GM10847 (cell line): ENCODE results near the gene DGCR2.

Source experiments
- POLR2A ChIP-seq: IDR thresholded peaks from 2 replicates; pipeline ENCODE4 v1.6.1; 2011; ENCODE audit not compliant: insufficient read length; ENCODE audit errors: extremely low read depth

Gene DGCR2

DNA sequence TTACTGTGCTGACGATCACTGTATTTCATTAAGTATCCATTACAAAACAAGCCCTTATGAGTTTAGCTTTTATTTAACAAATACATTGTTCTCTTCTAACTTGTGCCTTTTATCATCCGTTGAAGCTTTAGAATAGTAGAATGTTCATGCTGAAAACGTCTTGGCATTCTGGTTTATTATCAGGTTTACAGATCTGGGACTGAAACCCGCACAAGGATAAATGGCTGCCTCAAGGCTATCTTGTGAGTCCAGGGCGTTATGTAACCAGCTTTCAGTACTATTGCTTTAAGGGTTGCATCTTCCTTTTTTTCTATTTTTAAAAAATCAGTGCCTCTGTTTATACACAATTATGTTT is 119.6 kb downstream of the DGCR2 start:
- no peak for TF ChIP-seq POLR2A

DNA sequence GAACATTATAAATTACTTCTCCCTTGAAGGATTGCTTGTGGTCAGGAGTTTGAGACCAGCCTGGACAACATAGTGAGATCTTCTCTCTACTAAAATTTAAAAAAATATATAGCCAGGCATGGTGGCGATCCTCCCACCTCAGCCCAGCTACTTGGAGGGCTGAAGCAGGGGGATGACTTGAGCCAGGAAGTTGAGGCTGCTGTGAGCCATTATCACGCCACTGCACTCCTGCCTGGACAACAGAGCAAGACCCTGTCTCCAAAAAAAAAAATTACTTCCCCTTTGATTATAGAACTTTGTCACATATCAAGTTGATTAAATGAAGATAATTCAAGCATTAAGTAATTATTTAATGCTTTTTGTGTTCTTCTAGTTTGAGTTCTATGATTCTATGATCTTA is 121.0 kb downstream of the DGCR2 start:
- TF ChIP-seq POLR2A, result no peak

DNA sequence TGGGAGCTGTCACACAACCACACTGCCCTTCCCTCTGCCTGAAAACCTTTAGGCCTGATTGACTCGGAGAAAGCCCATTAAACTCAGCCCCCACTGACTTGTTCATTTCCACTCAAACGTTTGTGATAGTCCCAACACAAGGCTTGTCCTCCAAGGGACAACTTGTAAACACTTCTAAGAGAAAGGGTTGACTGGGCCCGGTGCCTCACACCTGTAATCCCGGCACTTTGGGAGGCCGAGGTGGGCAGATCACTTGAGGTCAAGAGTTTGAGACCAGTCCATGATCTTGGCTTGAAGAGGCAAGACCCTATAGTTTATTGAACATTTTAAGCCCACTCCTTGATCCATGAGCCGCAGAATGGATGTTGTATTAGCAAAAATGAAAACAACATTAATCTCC is 122.8 kb downstream of the DGCR2 start:
- no peak for TF ChIP-seq POLR2A

DNA sequence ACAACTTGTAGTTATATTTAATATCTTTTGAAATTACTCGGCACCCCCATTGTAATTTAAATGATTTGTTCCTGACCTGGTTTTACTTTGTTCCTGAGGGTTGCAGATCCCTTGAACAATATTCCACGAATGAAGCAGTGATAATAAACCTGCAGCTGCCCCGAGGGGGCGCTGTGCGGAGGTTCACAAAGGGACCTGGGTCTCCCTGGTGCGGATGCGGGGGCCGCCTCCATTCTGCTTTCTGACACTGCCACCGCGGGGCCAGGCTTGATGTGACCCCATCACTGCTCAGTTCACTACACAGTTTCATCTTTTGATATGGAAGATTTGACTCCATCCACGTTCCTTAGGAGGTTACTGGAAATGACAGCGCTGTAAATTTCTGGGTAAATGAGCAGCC is 123.2 kb downstream of the DGCR2 start:
- no peak for TF ChIP-seq POLR2A

DNA sequence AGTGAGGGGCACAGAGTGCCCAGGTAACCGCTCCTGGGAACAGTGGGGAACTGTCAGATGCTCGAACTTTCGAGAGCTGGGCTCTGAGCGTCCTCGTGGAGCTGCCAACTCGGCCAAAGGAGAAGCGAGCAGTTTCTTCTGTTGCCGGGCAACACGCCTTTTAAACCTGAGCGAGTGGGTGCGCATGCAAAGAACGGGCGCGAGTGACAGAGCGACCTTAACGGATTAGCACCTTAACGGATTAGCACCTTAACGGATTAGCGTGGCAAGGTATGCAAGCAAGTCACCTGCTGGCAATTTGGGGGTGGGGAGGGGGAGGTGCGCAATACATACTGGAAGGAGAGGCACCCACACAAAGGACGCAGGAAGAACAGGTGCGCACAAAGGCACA is 124.3 kb downstream of the DGCR2 start:
- TF ChIP-seq POLR2A, result no peak

DNA sequence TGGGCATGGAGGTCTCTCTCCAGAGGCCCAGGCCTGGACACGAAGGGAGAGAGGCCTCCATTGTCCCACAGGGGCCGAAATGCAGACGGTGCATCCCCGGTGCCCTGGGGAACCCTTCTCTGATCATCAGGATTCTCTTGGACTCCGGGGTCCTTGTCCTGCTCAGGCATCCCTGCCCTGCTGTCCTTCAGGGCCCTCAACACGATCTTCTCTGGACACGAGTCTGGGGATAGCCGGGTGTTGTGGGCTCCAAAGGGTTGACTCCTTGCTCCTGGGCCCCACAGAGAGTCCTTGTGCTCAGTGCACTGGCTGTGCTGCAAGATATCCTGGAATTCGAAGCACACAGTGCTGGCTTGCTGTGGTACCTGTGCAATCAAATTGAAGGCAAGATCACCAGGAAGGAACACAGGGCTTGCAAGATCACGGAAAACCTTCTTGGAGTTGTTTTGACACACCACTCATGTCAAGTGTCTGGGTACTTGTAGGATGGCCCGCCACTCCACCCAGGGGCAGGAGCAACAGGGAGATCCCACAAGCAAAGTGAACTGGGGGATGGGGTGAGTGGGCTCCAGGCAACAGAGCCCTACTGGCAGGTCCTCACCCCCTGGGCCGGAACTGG is 124.8 kb downstream of the DGCR2 start:
- TF ChIP-seq POLR2A, result no peak

DNA sequence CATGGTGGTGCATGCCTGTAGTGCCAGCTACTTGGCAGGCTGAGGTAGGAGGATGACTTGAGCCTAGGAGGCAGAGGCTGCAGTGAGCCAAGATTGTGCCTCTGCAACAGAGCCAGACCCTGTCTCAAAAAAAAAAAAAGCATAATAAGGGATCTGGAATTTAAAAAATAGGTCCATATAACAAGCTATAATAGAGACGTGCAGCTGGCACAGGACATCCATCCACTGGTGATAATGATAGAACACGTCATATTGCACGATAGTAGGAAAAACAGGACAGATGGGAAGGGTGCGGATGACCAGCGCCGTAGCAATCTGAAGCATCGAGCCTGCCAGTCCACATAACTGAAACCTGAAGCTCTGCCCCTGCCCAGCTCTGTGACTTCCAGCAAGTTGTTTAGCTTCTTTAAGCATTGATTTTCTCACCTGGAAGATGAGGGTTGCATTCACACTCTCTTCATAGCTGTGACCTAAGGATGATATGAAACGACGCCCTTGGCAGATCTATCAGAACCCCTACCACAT is 125.8 kb downstream of the DGCR2 start:
- no peak for TF ChIP-seq POLR2A

DNA sequence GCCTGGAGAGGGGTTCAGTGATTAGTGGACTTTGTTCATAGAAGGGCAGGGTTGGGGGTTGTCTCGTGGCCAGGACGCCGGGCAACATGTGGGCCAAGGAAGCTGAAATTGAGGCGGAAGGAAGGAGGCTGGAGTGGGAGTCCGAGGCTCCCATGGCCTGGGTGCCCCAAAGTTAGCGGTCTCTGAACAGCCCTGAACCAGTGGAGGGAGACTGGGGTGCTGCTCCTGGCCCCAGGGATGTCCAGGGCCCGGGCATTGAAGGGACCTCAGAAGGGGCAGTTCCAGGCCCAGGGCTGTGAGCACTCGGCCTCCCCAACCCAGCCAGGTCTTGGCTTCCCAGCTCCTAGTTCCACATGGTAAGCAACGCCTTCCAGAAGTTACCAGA is 126.9 kb downstream of the DGCR2 start:
- no peak for TF ChIP-seq POLR2A

DNA sequence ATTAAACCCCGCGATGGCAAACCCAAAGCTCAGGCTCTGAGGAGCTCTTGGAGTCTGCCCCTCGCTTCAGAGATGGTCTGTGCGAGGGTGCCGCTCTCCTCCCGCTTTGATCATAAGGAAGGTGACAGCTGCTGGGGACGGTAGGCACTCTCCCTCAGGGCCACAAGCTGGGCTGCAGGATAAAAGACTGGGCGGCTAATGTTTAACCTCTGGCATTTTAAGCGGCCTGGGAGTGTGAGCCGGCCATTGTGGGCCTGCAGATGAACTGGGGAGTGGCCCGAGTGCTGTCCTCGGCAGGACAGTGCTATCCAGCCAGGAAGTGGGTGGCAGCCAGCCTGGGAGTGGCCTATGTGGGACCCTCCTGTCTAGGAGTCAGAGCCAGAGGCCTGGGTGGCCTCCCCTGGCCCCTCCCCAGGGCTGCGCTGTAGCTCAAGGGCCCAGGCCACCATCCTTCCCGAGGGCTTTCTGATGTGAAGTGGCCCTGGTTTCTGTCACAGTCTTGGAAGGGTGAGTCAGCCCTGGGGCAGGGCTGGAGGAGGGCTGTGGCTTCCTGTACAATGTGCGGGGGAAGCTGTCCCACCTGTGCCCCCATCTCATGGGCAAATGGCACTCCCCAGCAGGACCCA is 127.4 kb downstream of the DGCR2 start:
- TF ChIP-seq POLR2A, result no peak

DNA sequence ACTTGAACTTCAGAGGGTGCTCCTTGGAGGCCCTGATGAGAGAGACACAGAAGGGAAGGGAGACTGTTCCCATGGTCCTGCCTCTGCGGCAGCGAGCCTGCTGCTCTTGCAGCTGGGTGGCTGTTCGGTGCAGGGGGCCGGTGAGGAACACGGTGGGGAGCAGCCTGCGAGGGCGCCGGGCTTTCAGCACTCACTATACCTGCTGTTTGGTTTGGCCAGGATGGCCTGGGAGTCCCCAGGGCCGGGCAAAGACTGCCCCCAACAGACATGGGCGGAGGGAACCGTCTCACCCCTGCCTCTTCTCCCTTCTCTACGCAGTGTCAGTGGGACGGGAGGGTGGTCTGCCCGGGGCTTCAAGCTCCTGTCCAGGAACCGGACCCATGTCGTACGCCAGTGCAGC is 128.2 kb downstream of the DGCR2 start:
- TF ChIP-seq POLR2A, result no peak

DNA sequence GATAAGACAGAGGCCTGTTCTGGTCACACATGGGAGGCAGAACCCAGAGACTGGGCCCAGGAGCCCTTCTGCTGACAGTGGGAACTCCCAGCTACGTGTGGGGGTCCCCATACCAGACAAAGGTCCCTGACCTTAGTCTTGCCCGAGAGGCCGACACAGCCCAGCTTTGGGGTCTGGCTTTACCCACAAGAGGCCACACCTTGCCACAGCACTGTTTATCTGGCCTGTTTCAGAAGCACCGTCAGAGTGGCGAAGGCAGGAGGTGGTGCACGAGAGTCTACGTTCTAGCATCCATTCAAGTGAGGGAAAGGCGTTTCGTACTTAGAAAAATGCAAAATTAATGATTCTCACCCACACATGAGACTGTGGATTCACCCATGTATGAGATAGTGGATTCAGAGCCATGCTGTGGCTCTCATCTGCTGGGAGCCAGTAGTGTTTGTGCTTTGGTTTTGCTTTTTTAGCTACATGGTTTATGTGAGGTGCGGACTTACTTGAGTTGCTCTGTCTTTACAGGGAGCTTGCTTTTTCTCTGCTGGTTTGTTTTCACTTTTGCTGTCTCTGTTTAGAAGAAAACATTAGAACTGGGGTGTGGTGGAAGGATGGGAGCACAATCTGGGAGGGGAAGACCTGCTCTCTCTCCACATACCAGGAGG is 129.5 kb downstream of the DGCR2 start:
- no peak for TF ChIP-seq POLR2A

DNA sequence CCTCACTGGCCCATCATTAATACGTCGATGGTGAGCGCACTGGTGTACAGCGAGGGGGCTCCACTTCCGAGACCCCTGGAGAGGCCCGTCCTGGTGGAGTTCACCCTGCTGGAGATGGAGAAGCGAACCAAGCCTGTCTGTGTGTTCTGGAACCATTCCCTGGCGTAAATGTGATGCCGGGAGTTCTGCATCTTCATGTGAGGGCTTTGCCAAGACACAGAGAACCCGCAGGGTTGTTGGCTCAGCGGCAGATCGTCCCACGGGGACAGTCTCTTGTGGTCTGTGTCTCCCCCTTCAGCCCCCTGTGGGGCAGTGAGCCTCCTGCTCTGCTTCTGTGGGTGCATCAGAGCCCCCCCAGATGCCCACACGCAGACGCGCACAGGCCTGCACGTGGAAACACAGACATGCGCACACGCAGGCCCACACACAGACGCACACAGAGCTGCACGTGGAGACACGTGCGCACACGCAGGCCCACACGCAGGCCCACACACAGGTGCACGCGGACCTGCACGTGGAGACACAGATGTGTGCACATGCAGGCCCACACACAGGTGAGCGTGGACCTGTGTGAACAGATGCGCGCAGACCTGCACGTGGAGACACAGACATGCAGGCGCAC is 130.3 kb downstream of the DGCR2 start:
- TF ChIP-seq POLR2A, result no peak

DNA sequence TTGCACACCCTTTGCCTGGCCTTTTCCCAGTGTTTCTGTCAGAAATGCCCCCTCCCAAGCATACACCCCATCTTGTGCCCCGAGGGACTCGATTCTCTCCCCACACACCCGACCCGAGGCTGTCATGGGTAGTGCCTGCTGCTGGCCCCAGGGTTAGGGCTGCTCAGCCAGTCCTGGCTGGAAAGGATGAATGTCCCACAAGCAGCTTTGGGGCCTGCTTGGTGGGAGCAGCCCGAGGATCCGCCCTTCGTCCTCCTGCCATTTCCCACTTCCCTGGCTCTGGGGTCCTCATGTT is 131.1 kb downstream of the DGCR2 start:
- TF ChIP-seq POLR2A, result no peak

DNA sequence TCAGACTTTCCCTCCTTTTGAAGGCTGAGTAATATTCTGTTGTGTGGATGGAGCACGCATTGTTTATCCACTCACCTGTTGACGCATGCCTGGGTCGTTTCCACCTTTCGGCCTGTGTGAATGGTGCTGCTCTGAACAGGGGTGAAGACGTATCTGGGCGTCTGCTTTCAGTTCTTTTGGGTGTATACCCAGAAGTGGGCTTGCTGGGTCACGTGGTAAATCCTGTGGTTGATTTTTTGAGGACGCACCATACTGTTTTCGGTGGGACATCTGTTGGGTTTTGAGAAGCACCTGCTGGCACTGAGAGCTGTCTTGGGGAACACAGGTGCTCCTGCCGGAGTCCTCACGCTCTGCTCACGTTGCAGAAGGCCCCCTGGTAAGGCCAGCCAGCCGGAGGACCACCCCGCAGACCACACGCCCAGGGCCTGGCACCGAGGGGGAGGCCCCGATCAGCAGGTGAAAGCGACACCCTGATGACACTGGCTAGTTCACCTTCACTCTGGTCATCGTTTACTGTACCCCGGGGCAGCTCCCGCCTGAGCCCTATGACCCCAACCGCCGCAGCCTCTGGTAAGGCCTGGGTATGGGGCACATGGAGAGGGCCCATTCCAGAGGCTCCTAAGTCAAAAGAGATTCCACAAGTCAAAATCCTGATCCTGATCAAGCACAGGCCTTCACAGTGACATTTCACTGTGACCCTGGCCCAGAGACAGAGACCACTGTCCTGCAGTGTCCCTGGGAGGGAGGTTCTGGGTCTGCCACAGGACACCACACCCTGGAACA is 131.7 kb downstream of the DGCR2 start:
- no peak for TF ChIP-seq POLR2A

DNA sequence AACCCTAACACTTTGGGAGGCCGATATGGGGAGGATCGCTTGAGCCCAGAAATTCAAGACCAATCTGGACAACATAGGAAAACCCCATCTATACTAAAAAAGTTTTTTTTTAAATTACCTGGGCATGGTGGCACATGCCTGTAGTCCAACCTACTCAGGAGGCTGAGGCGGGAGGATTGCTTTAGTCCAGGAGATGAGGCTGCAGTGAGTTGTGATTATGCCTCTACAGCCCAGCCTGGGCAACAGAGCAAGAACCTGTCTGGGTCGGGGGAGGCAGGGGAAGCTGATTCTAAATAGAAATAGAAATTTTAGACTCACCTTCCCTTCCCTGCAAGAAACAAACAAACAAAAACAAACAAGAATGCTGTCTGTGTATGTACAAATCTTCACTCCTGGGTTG is 133.3 kb downstream of the DGCR2 start:
- TF ChIP-seq POLR2A, result no peak

DNA sequence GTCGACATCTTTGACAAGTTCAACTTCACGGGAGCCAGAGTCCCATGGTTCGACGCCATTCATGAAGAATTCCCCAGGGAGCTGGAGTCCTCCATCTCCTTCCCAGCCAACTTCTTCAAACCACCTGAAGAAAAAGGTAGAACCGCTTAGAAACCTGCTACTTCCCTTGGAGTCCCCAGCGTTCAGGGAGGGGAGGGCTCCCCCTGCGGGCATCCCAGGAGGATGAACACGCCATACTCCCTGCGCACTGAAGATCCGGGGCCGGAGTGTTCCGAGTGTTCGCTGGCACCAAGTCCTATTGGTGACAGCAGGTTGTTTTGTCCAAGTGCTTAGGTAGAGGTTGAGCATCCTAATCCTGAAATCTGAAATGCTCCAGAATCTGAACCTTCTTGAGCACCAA is 134.4 kb downstream of the DGCR2 start:
- TF ChIP-seq POLR2A, result no peak
